Kidney (tissue), 14 donors: Measurements from ENCODE around the gene DLL4. TPM values are rescaled to one million over a fixed set of nuclear protein-coding genes. Genes with fewer than 3 reads are reported as not detected.

Experiments used
- DNase-seq, 5 donors: peaks; one replicate each; pipeline ENCODE4 v3.0.0-alpha.2; 2013 to 2020
- FAIRE-seq: peaks from 2 replicates; lab custom pipeline; 2012; peaks lifted over from hg19 to GRCh38; lab: Jason Lieb, UNC
- H3K27ac ChIP-seq, 2 donors: one replicate each; pipeline ENCODE4 v1.7.0; 2013; ENCODE audit warnings: low read depth in 2 of 2, low read length in 2 of 2, inconsistent platforms in 1 of 2
- H3K27me3 ChIP-seq: one replicate; pipeline ENCODE4 v1.7.1; 2013; ENCODE audit warnings: low read length, inconsistent platforms; ENCODE audit not compliant: control insufficient read depth, insufficient read depth
- H3K36me3 ChIP-seq, 3 donors: one replicate each; pipeline versions ENCODE4 v1.7.0 to v1.7.1; 2013; ENCODE audit warnings: low read length in 3 of 3, control low read depth in 1 of 3, inconsistent platforms in 1 of 3; ENCODE audit not compliant: insufficient read depth in 3 of 3, control insufficient read depth in 2 of 3
- H3K4me1 ChIP-seq, 3 donors: one replicate each; pipeline versions ENCODE4 v1.7.0 to v1.7.1; 2013; ENCODE audit warnings: low read length in 3 of 3, inconsistent platforms in 1 of 3, low read depth in 1 of 3; ENCODE audit not compliant: control insufficient read depth in 2 of 3, insufficient read depth in 2 of 3
- H3K4me3 ChIP-seq, 3 donors: one replicate each; pipeline versions ENCODE4 v1.7.0 to v1.8.1; 2013; ENCODE audit warnings: low read length in 3 of 3, control low read depth in 1 of 3, inconsistent platforms in 1 of 3
- H3K9ac ChIP-seq, 3 donors: one replicate each; pipeline versions ENCODE4 v1.7.0 to v1.7.1; 2013; ENCODE audit warnings: low read length in 3 of 3, control low read depth in 1 of 3, inconsistent platforms in 1 of 3
- H3K9me3 ChIP-seq, 3 donors: one replicate each; pipeline versions ENCODE4 v1.7.0 to v1.7.1; 2013; ENCODE audit warnings: low read length in 3 of 3, control low read depth in 1 of 3, inconsistent platforms in 1 of 3; ENCODE audit not compliant: control insufficient read depth in 2 of 3, insufficient read depth in 1 of 3
- intact Hi-C: fragments of 100-400 bp; cut with DNase I; formaldehyde crosslinking; loops from one replicate; pipeline ENCODE4 v1.11.1; 2022
- polyA plus RNA-seq: library from polyadenylated mRNA; stranded (reverse); fragments of 350-450 nt; fragmentation: Illumina TruSeq; extraction: RNeasy Lipid Tissue Mini Kit (QIAGEN cat#74804); gene quantifications from one replicate; pipeline ENCODE4 v1.2.3, GENCODE V29; 2014; ENCODE audit warnings: low read depth, low replicate concordance; ENCODE audit not compliant: insufficient read depth
- total RNA-seq: library from RNA; stranded (reverse); fragmentation: NEBNext Ultra II Directional; extraction: Animal tissue kit (Norgen Biotek cat#: 25700); gene quantifications from one replicate; pipeline ENCODE4 v1.2.1, GENCODE V29; 2021
- TF ChIP-seq, protein P1 (sequence below): IDR thresholded peaks from 3 replicates; pipeline ENCODE4 v1.5.1; 2012; ENCODE audit warnings: mild to moderate bottlenecking, moderate library complexity, borderline replicate concordance; ENCODE audit not compliant: insufficient read depth; ENCODE audit errors: extremely low read depth
- donor health status: control.
- donor health status: control.
- donor health status: control.
- donor health status: control.
- donor health status: control.
- donor health status: DM: yes; HTN: yes; CAD: no.
- donor health status: Normal renal cell carcinoma (clear cell type).

Gene DLL4
- total and polyA plus RNA-seq, 2 donors from 2014 or later, result 5.8 to 9.4 TPM

DNA sequence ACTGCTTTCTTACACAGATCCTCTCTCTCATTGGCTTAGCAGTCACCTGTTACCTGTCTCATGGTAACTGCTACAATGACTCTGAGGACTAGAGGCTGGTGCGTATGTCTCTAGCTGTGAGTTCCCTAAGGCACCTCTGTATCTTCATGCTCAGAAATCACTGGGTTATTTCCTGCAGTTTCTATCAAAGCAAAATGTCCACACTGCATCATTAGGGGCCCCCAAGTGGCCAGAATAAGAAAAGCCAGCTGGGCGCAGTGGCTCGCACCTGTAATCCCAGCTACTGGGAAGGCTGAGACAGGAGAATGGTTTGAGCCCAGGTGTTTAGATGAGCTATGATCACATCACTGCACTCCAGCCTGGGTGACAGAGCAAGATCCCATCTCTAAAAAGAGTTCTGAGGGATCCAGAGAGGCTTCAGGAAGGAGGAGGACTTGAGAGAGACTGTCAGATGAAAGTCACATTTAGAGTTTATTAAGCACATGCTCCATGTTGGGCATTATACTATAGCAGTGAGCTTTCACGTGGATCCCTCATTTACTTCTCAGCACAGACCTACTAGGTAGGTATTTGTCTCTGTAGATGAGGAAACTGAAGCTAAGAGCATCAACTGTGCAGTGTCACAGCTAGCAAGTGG lies 37.2 kb upstream of the DLL4 start:
- FAIRE-seq (no peak), DNase-seq (peak in 4 of 5 donors; percentile 49 to 73 (median 64))
- Histone ChIP-seq H3K27ac (no peak overlapping the region), H3K9ac (no peak overlapping the region), H3K36me3 (peaks cover 0 to 4% (median 4%) of the 10 kb centered on the region in 3 donors), H3K27me3 (no peaks in the 10 kb centered on the region), H3K4me1 (peaks cover 0 to 18% (median 11%) of the 10 kb centered on the region in 3 donors), H3K9me3 (no peaks in the 10 kb centered on the region), H3K4me3 (no peak overlapping the region)
- intact Hi-C loops, result no loop called here
- TF ChIP-seq, protein P1, sequence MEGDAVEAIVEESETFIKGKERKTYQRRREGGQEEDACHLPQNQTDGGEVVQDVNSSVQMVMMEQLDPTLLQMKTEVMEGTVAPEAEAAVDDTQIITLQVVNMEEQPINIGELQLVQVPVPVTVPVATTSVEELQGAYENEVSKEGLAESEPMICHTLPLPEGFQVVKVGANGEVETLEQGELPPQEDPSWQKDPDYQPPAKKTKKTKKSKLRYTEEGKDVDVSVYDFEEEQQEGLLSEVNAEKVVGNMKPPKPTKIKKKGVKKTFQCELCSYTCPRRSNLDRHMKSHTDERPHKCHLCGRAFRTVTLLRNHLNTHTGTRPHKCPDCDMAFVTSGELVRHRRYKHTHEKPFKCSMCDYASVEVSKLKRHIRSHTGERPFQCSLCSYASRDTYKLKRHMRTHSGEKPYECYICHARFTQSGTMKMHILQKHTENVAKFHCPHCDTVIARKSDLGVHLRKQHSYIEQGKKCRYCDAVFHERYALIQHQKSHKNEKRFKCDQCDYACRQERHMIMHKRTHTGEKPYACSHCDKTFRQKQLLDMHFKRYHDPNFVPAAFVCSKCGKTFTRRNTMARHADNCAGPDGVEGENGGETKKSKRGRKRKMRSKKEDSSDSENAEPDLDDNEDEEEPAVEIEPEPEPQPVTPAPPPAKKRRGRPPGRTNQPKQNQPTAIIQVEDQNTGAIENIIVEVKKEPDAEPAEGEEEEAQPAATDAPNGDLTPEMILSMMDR, result peak; percentile 61

DNA sequence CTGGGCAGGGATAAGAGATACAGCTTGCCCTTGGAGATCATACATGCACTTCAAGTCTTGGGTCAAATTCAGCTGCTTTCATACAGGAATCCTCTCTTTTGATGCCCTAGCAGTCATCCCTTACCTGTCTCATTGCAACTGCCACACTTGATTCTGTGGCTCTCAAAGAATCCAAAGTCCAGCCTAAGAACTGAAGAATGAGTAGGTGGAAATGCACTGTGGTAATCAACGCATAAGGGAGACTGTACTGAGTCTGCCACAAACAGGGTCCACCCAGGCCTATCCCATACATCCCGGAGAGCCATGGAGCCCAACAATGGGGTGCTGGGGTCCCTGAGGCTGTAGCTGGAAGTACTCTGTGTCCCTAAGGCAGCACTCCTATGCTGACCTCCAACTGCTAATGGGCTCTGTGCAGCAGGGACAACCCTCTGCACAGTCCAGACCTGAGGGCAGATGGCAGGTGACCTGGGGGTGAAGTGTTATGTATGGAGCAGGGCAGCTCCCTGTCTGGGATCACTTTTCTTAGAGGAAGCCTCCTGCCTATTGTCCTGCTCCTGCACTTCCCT lies 36.6 kb upstream of the DLL4 start:
- TF ChIP-seq, protein P1, result no peak
- intact Hi-C loops, result no loop called here
- H3K36me3 ChIP-seq, result peaks cover under 1 to 4% (median 4%) of the 10 kb centered on the region in 3 donors
- H3K4me3 ChIP-seq, result no peak overlapping the region
- H3K9me3 ChIP-seq, result no peaks in the 10 kb centered on the region
- H3K4me1 ChIP-seq, result peaks cover 0 to 18% (median 11%) of the 10 kb centered on the region in 3 donors
- H3K27me3 ChIP-seq, result no peaks in the 10 kb centered on the region
- H3K9ac ChIP-seq, result no peak overlapping the region
- DNase-seq, result no peak
- FAIRE-seq, result no peak
- no peak overlapping the region for H3K27ac ChIP-seq

DNA sequence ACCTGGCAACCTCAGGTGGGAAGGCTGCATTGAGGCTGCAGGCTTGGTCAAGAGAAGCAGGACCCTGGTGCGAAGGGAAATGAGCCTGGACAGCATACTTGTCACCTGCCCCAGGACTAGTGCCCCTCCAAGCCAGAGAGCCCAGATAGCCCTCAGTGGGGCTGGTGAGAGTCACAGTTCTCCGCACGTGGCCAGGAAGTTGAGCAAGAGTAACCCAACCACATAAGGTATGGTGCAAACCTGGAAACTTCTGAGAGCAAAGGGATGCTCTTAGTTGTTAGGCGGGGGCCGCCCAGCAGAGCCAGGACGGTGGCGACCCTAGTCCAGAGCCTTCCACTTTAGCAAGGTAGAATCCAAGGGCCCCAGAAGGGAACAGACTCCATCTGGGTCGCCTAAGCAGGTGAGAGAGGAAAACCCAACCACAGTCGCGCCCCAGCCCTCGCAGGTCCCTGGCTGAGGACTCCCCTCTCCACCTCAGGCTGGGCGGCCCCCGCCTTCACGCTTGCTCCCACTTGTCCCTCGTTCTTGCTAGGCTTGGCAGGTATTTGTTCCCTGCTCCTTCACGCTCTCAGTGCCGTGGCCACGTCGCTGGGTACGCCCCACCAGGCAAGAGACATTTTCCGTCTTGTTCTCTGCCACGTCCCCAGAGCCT lies 36.0 kb upstream of the DLL4 start:
- intact Hi-C loops, result no loop called here

More for the DNA sequence above, 36.0 kb upstream of the DLL4 start:
- Histone ChIP-seq H3K4me3 (peak overlapping the region in 1 of 3 donors; percentile 65), H3K27me3 (no peaks in the 10 kb centered on the region), H3K4me1 (peaks cover 0 to 18% (median 11%) of the 10 kb centered on the region in 3 donors), H3K9me3 (no peaks in the 10 kb centered on the region), H3K36me3 (peaks cover 2 to 4% (median 4%) of the 10 kb centered on the region in 3 donors), H3K27ac (no peak overlapping the region), H3K9ac (no peak overlapping the region)
- DNase-seq (peak in 2 of 5 donors; percentile 66 to 84), FAIRE-seq (no peak)
- TF ChIP-seq, protein P1, result no peak
